Sigmoid colon (tissue), 7 donors: ENCODE results near the gene TNFRSF19. TPM values are rescaled to one million over a fixed set of nuclear protein-coding genes. Genes with fewer than 3 reads are reported as not detected.

Source experiments
- DNase-seq: peaks from one replicate; pipeline ENCODE4 v3.0.0-alpha.2; 2019
- H3K27ac ChIP-seq, 4 donors: fragments of 200-600 bp; sonication (generic); one replicate each; pipeline ENCODE4 v1.5.1; 2016 to 2019; ENCODE audit warnings: mild to moderate bottlenecking in 1 of 4
- H3K27me3 ChIP-seq, 3 donors: fragments of 200-600 bp; sonication (generic); one replicate each; pipeline ENCODE4 v1.5.1; 2019; ENCODE audit warnings: mild to moderate bottlenecking in 1 of 3
- H3K36me3 ChIP-seq, 4 donors: fragments of 200-600 bp; sonication (generic); one replicate each; pipeline ENCODE4 v1.5.1; 2016 to 2019
- H3K4me1 ChIP-seq, 4 donors: fragments of 200-600 bp; sonication (generic); one replicate each; pipeline ENCODE4 v1.5.1; 2017 to 2019
- H3K4me3 ChIP-seq, 4 donors: fragments of 200-600 bp; sonication (generic); one replicate each; pipeline ENCODE4 v1.5.1; 2017 to 2019; ENCODE audit warnings: mild to moderate bottlenecking in 2 of 4, moderate library complexity in 1 of 4
- H3K9me3 ChIP-seq, 4 donors: fragments of 200-600 bp in 3 of 4; sonication (generic) in 3 of 4; one replicate each; pipeline versions ENCODE4 v1.5.1 to v1.6.1; 2013 to 2019
- EP300 ChIP-seq, 4 donors: sonication (generic); formaldehyde crosslinking; IDR thresholded peaks; one replicate each; pipeline ENCODE4 v1.6.1; 2017; ENCODE audit warnings: antibody characterized with exemption in 4 of 4
- POLR2A ChIP-seq, 2 donors: fragments of 450-650 bp; IDR thresholded peaks; one replicate each; pipeline ENCODE4 v1.6.1; 2016; ENCODE audit warnings: antibody characterized with exemption in 2 of 2, mild to moderate bottlenecking in 2 of 2, moderate library complexity in 2 of 2
- POLR2AphosphoS5 ChIP-seq, 4 donors: sonication (generic); formaldehyde crosslinking; IDR thresholded peaks; one replicate each; pipeline ENCODE4 v1.6.1; 2017; ENCODE audit warnings: antibody characterized with exemption in 4 of 4
- WGBS, 2 donors: extraction: QIAGEN DNeasy Blood & Tissue Kit; methylation state at CpG; one replicate each; pipeline ENCODE4 v1.1.7; 2013; 5-methylcytosine and 5-hydroxymethylcytosine counted together
- intact Hi-C: fragments of 100-400 bp; cut with DNase I; formaldehyde crosslinking; loops from one replicate; pipeline ENCODE4 v1.15.1; 2023
- polyA plus RNA-seq, 3 donors: library from polyadenylated mRNA; stranded (reverse); fragments of 200-250 nt; gene quantifications; one replicate each; pipeline ENCODE4 v1.2.3, GENCODE V29; 2013
- total RNA-seq, 4 donors: library from RNA; depleted of rRNA; stranded (reverse); fragments of >200 nt; gene quantifications; one replicate each; pipeline ENCODE4 v1.1.0, GENCODE V29; 2016
- TF ChIP-seq, protein P1 (sequence below), 4 experiments: fragments of 450-650 bp in 3 of 4; fragments of 200-600 bp in 1 of 4; IDR thresholded peaks; one replicate each; pipeline ENCODE4 v1.5.1; 2016 to 2019; ENCODE audit warnings: antibody characterized with exemption in 4 of 4, mild to moderate bottlenecking in 3 of 4, moderate library complexity in 2 of 4
- donor health status: healthy with polysubstance abuse.
- donor health status: Bipolar disorder and iron deficiency.
- donor health status: healthy.

Gene TNFRSF19
- total and polyA plus RNA-seq, 7 donors = 0.60 to 4.2 (median 2.2) TPM; not detected in 1

DNA sequence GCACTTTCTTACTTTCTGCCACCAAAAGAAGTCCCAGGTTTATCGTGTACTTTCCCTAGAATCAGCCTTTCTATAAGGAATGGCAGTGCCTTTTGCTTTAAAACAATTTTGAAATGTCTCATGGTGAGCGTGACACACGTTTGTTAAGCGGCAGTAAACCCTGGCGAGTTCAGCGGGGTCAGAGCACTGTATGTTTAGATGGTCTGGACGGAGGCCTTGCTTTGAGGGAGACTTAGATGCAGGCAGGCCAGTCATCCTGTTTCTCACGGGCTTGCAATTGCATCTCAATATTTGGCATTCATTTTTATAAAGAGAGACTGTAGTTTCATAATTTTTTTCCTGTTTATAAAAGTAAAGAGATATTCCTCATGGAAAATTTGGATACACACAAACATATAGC, 96.4 kb downstream of the TNFRSF19 start:
- H3K4me3 ChIP-seq = no peak overlapping the region
- no peaks in the 10 kb centered on the region for H3K36me3 ChIP-seq
- no peak overlapping the region for H3K27ac ChIP-seq
- 64 to 83% methylated on average over 8 of the region's 8 CpGs for WGBS, 2 donors
- H3K4me1 ChIP-seq = no peaks in the 10 kb centered on the region
- H3K27me3 ChIP-seq = no peaks in the 10 kb centered on the region
- TF ChIP-seq POLR2AphosphoS5 (IDR thresholded peaks at IDR 0.05) (no peak), POLR2A (IDR thresholded peaks at IDR 0.05) (no peak)
- TF ChIP-seq, protein P1, sequence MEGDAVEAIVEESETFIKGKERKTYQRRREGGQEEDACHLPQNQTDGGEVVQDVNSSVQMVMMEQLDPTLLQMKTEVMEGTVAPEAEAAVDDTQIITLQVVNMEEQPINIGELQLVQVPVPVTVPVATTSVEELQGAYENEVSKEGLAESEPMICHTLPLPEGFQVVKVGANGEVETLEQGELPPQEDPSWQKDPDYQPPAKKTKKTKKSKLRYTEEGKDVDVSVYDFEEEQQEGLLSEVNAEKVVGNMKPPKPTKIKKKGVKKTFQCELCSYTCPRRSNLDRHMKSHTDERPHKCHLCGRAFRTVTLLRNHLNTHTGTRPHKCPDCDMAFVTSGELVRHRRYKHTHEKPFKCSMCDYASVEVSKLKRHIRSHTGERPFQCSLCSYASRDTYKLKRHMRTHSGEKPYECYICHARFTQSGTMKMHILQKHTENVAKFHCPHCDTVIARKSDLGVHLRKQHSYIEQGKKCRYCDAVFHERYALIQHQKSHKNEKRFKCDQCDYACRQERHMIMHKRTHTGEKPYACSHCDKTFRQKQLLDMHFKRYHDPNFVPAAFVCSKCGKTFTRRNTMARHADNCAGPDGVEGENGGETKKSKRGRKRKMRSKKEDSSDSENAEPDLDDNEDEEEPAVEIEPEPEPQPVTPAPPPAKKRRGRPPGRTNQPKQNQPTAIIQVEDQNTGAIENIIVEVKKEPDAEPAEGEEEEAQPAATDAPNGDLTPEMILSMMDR (IDR thresholded peaks at IDR 0.05) = no peak
- H3K9me3 ChIP-seq = no peaks in the 10 kb centered on the region
- no peak for DNase-seq
- intact Hi-C loops = no loop called here

DNA sequence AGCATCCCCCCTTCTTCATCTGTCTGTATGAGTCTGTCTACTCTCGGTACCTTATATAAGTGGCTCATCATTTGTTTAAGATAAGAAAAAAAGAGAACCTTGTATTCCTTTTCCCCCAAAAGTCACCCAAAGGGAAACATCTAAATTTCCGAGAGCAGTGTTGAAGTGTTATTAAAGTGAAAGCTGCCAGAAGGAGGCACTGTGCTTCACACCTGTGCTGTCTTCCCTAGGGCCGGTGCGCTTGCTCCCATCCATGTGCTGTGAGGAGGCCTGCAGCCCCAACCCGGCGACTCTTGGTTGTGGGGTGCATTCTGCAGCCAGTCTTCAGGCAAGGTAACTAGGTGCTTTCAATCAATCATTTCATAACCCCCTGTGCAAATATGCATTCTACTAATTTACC, 97.5 kb downstream of the TNFRSF19 start:
- intact Hi-C loops = no loop called here

DNA sequence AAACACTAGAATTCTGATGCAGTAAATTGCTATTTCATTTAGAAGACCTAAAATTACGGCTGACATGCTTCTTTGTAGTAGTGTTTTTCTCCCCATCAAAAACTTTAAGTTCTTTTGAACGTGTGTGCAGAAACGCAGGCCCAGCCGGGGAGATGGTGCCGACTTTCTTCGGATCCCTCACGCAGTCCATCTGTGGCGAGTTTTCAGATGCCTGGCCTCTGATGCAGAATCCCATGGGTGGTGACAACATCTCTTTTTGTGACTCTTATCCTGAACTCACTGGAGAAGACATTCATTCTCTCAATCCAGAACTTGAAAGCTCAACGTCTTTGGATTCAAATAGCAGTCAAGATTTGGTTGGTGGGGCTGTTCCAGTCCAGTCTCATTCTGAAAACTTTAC, 98.3 kb downstream of the TNFRSF19 start:
- Histone ChIP-seq H3K4me1 (peaks cover 0 to 14% (median 0%) of the 10 kb centered on the region in 4 donors), H3K36me3 (no peaks in the 10 kb centered on the region), H3K27me3 (no peaks in the 10 kb centered on the region), H3K9me3 (no peaks in the 10 kb centered on the region), H3K4me3 (no peak overlapping the region), H3K27ac (no peak overlapping the region)
- intact Hi-C loops = no loop called here
- no peak for TF ChIP-seq POLR2AphosphoS5 (IDR thresholded peaks at IDR 0.05)
- TF ChIP-seq, protein P1 (IDR thresholded peaks at IDR 0.05) = no peak
- TF ChIP-seq POLR2A (IDR thresholded peaks at IDR 0.05) = no peak
- no peak for DNase-seq
- WGBS, 2 donors = 87 to 91% methylated on average over 9 of the region's 9 CpGs

More for the DNA sequence above, 97.5 kb downstream of the TNFRSF19 start:
- 72 to 93% methylated on average over 6 of the region's 6 CpGs for WGBS, 2 donors
- no peak for DNase-seq
- peaks cover 0 to 5% (median 0%) of the 10 kb centered on the region in 4 donors for H3K4me1 ChIP-seq
- TF ChIP-seq, protein P1 (IDR thresholded peaks at IDR 0.05) = no peak
- TF ChIP-seq EP300 (IDR thresholded peaks at IDR 0.05) = no peak
- no peaks in the 10 kb centered on the region for H3K9me3 ChIP-seq
- no peaks in the 10 kb centered on the region for H3K36me3 ChIP-seq
- H3K27ac ChIP-seq = no peak overlapping the region
- H3K4me3 ChIP-seq = no peak overlapping the region
- no peaks in the 10 kb centered on the region for H3K27me3 ChIP-seq

DNA sequence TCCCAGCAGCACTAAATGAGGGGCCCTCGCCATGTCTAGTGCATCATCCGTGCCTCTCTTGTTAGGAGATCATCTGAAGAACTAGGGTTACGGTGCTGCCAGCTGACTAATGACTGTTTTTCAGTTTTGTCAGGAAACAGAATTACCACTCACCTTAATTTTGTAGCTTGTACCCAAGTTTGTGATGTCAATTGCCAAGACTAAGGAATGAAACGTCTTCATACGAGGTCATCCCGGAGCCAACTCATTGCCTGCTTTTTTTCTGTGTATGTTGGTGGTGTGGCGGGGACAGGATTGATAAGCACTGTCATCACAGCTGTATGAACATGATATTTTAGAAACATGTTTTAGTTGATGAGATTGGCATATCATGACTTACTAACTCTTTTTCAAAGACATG, 100.6 kb downstream of the TNFRSF19 start:
- H3K27me3 ChIP-seq = no peaks in the 10 kb centered on the region
- H3K36me3 ChIP-seq = no peaks in the 10 kb centered on the region
- 76 to 83% methylated on average over 7 of the region's 7 CpGs for WGBS, 2 donors
- no peak for DNase-seq
- TF ChIP-seq, protein P1 (IDR thresholded peaks at IDR 0.05) = no peak
- TF ChIP-seq EP300 (IDR thresholded peaks at IDR 0.05) (no peak), POLR2A (IDR thresholded peaks at IDR 0.05) (no peak), POLR2AphosphoS5 (IDR thresholded peaks at IDR 0.05) (no peak)
- H3K4me3 ChIP-seq = no peak overlapping the region
- H3K4me1 ChIP-seq = peaks cover 0 to 22% (median 0%) of the 10 kb centered on the region in 4 donors
- H3K27ac ChIP-seq = no peak overlapping the region
- intact Hi-C loops = no loop called here
- no peaks in the 10 kb centered on the region for H3K9me3 ChIP-seq

DNA sequence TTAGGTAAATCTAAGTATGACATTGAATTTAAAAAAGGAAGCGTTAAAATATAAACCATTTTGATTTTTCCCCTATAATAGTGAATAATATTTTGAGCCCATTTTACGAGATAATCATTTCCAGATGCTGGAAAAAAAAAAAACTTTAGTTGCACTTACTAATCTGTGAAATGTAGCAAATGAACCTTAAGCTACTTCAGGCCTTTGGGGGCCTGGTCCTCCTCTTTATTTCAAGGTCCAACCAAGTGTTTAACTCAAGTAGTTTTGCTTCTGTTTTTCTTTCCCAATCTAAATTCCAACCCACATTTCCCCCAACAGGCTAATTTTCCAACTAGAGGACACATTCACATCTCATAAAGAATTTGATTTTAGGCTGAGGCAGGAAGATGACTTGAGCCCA, 101.2 kb downstream of the TNFRSF19 start:
- no peak overlapping the region for H3K27ac ChIP-seq

More for the DNA sequence above, 101.2 kb downstream of the TNFRSF19 start:
- no peak overlapping the region for H3K4me3 ChIP-seq
- WGBS, 2 donors = 86 to 88% methylated on average over 2 of the region's 2 CpGs
- H3K36me3 ChIP-seq = no peaks in the 10 kb centered on the region
- H3K9me3 ChIP-seq = no peaks in the 10 kb centered on the region
- H3K27me3 ChIP-seq = no peaks in the 10 kb centered on the region
- peaks cover 0 to 22% (median 0%) of the 10 kb centered on the region in 4 donors for H3K4me1 ChIP-seq
- intact Hi-C loops = no loop called here
- DNase-seq = no peak
- no peak for TF ChIP-seq POLR2A (IDR thresholded peaks at IDR 0.05)
- TF ChIP-seq EP300 (IDR thresholded peaks at IDR 0.05) = no peak
- TF ChIP-seq, protein P1 (IDR thresholded peaks at IDR 0.05) = no peak
- no peak for TF ChIP-seq POLR2AphosphoS5 (IDR thresholded peaks at IDR 0.05)
